Stimulated activated CD8-positive, alpha-beta memory T cell treated with anti-CD3 and anti-CD28 coated beads, Interleukin-15, amount 100 ng/mL, for 24 hours (primary cell): ENCODE measurements around the gene FGD2.
A peak's percentile ranks its signal among the peaks of the same experiment; 100 is the strongest.
"Not testable (repeated sequence)": the region's sequence is repeated elsewhere in the genome, so short reads cannot be mapped to it uniquely, and the experiment has no call there.

Experiments
- DNase-seq: peaks from one replicate; pipeline ENCODE4 v3.0.0-alpha.2; 2020; ENCODE audit warnings: low read depth

Gene FGD2

GRCh38 chr6:37039958-37040357 lies 34.5 kb downstream of the FGD2 start:
- DNase-seq = no peak

GRCh38 chr6:37041521-37041920 lies 36.1 kb downstream of the FGD2 start:
- DNase-seq = no peak

- no peak for DNase-seq
These were observed 36.7 kb downstream of the FGD2 start for GRCh38 chr6:37042150-37042549.

GRCh38 chr6:37043091-37043490 lies 37.6 kb downstream of the FGD2 start:
- DNase-seq = not testable (repeated sequence)

GRCh38 chr6:37047346-37047688 lies 41.9 kb downstream of the FGD2 start:
- no peak for DNase-seq

- no peak for DNase-seq
These were observed 42.4 kb downstream of the FGD2 start for GRCh38 chr6:37047689-37048402.

GRCh38 chr6:37048403-37048850 lies 43.0 kb downstream of the FGD2 start:
- no peak for DNase-seq

GRCh38 chr6:37048851-37049757 lies 43.6 kb downstream of the FGD2 start:
- DNase-seq = no peak

- DNase-seq = no peak
These were observed 44.2 kb downstream of the FGD2 start for GRCh38 chr6:37049758-37050044.

- peak; percentile 26 for DNase-seq
These were observed 44.8 kb downstream of the FGD2 start for GRCh38 chr6:37050045-37050853.

- DNase-seq = no peak
These were observed 45.3 kb downstream of the FGD2 start for GRCh38 chr6:37050854-37051137.

- peak; percentile 67 for DNase-seq
These were observed 45.9 kb downstream of the FGD2 start for GRCh38 chr6:37051138-37052026.

GRCh38 chr6:37052027-37052628 lies 46.7 kb downstream of the FGD2 start:
- no peak for DNase-seq

- DNase-seq = no peak
These were observed 48.2 kb downstream of the FGD2 start for GRCh38 chr6:37053683-37054082.

GRCh38 chr6:37054171-37054570 lies 48.7 kb downstream of the FGD2 start:
- DNase-seq = no peak

GRCh38 chr6:37054580-37054979 lies 49.1 kb downstream of the FGD2 start:
- DNase-seq = no peak

GRCh38 chr6:37056112-37056403 lies 50.6 kb downstream of the FGD2 start:
- no peak for DNase-seq

- DNase-seq = no peak
These were observed 51.1 kb downstream of the FGD2 start for GRCh38 chr6:37056439-37057127.

- DNase-seq = no peak
These were observed 51.6 kb downstream of the FGD2 start for GRCh38 chr6:37057128-37057471.

GRCh38 chr6:37057678-37058077 lies 52.2 kb downstream of the FGD2 start:
- no peak for DNase-seq

- DNase-seq = no peak
These were observed 52.7 kb downstream of the FGD2 start for GRCh38 chr6:37058084-37058586.
